Thoracic aorta (tissue), 2 donors: Measurements from ENCODE around the gene TNS3. TPM values are rescaled to one million over a fixed set of nuclear protein-coding genes. Genes with fewer than 3 reads are reported as not detected.

Experiments
- ATAC-seq: fragments of 150-250 bp; one replicate; pipeline ENCODE4 v1.8.0; 2017; ENCODE audit warnings: low read depth; ENCODE audit not compliant: insufficient number of reproducible peaks, low FRiP score
- DNase-seq: peaks from one replicate; pipeline ENCODE4 v3.0.0-alpha.2; 2020; ENCODE audit warnings: low spot score
- H3K27ac ChIP-seq, 2 donors: fragments of 200-600 bp; sonication (generic); 1 replicate in 1 of 2; 2 replicates in 1 of 2; pipeline ENCODE4 v1.5.1; 2016; ENCODE audit warnings: mild to moderate bottlenecking in 2 of 2, moderate library complexity in 2 of 2
- H3K27me3 ChIP-seq: fragments of 200-600 bp; sonication (generic); replicated peaks from 2 replicates; pipeline ENCODE4 v1.6.0; 2016; ENCODE audit warnings: mild to moderate bottlenecking; ENCODE audit not compliant: insufficient read depth
- H3K36me3 ChIP-seq: fragments of 200-600 bp; sonication (generic); one replicate; pipeline ENCODE4 v1.5.1; 2016
- H3K4me1 ChIP-seq, 2 donors: fragments of 200-600 bp; sonication (generic); 1 replicate in 1 of 2; 2 replicates in 1 of 2; pipeline versions ENCODE4 v1.5.1 to v1.6.0; 2016; ENCODE audit warnings: low read depth in 2 of 2, mild to moderate bottlenecking in 1 of 2; ENCODE audit not compliant: control insufficient read depth in 1 of 2
- H3K4me3 ChIP-seq: fragments of 200-600 bp; sonication (generic); 2 replicates; pipeline ENCODE4 v1.5.1; 2016; ENCODE audit warnings: mild to moderate bottlenecking
- H3K9me3 ChIP-seq: fragments of 200-600 bp; sonication (generic); 2 replicates; pipeline ENCODE4 v1.5.1; 2016
- total RNA-seq, 2 donors: library from RNA; depleted of rRNA; stranded (reverse); fragments of >200 nt; gene quantifications; one replicate each; pipeline versions ENCODE4 v1.1.0 to v1.2.3, GENCODE V29; 2016
- TF ChIP-seq, protein P1 (sequence below): fragments of 200-600 bp; sonication (generic); IDR thresholded peaks from one replicate; pipeline ENCODE4 v1.5.1; 2019; ENCODE audit warnings: antibody characterized with exemption

Gene TNS3
- total RNA-seq, 2 donors from 2014 or later = 138 to 151 TPM

DNA sequence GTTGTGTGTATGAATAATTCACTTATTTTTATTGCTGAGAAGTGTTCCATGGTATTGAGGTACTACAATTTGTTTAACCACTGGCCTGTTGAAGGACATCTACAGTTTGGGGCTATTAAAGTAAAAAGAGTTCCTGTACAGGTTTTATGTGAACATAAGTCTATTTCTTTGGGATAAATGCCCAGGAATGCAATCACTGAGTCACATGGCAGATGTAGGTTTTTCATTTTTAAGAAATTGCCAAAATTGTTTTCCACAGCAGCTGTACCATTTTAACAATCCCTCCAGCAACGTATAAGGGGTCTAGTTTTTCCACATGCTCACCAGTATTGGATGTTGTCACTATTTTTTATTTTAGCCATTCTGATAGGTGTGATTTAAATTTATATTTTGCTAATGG is 243.9 kb downstream of the TNS3 start:
- no peak overlapping the region for H3K27ac ChIP-seq
- no peaks in the 10 kb centered on the region for H3K27me3 ChIP-seq
- TF ChIP-seq, protein P1, sequence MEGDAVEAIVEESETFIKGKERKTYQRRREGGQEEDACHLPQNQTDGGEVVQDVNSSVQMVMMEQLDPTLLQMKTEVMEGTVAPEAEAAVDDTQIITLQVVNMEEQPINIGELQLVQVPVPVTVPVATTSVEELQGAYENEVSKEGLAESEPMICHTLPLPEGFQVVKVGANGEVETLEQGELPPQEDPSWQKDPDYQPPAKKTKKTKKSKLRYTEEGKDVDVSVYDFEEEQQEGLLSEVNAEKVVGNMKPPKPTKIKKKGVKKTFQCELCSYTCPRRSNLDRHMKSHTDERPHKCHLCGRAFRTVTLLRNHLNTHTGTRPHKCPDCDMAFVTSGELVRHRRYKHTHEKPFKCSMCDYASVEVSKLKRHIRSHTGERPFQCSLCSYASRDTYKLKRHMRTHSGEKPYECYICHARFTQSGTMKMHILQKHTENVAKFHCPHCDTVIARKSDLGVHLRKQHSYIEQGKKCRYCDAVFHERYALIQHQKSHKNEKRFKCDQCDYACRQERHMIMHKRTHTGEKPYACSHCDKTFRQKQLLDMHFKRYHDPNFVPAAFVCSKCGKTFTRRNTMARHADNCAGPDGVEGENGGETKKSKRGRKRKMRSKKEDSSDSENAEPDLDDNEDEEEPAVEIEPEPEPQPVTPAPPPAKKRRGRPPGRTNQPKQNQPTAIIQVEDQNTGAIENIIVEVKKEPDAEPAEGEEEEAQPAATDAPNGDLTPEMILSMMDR = no peak
- H3K4me1 ChIP-seq = peaks cover 5 to 36% of the 10 kb centered on the region in 2 donors
- no peak for ATAC-seq
- H3K36me3 ChIP-seq = no peaks in the 10 kb centered on the region
- no peak overlapping the region for H3K4me3 ChIP-seq
- no peaks in the 10 kb centered on the region for H3K9me3 ChIP-seq
- no peak for DNase-seq

DNA sequence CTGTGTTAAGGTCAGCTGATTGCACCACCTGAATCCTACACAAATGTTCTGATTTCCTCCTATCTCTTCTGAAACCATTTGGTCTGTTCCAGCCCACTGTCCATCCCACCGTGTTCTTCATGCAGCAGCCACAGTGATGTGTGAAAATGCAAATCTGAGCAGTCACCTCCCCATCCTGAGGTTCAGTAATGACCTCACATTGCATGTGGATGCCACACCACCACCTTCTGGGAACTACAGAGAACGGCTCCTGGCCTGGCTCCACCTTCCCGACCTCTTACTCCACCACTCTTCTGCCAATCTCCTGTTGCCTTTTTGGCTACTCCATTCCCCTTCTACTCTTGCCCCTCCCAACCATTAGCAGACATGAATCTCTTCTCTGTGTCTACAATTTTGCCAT is 244.4 kb downstream of the TNS3 start:
- Histone ChIP-seq H3K36me3 (no peaks in the 10 kb centered on the region), H3K9me3 (no peaks in the 10 kb centered on the region), H3K27me3 (no peaks in the 10 kb centered on the region), H3K4me1 (peaks cover 5 to 40% of the 10 kb centered on the region in 2 donors), H3K27ac (no peak overlapping the region), H3K4me3 (no peak overlapping the region)
- DNase-seq = no peak
- no peak for ATAC-seq
- TF ChIP-seq, protein P1 = no peak

DNA sequence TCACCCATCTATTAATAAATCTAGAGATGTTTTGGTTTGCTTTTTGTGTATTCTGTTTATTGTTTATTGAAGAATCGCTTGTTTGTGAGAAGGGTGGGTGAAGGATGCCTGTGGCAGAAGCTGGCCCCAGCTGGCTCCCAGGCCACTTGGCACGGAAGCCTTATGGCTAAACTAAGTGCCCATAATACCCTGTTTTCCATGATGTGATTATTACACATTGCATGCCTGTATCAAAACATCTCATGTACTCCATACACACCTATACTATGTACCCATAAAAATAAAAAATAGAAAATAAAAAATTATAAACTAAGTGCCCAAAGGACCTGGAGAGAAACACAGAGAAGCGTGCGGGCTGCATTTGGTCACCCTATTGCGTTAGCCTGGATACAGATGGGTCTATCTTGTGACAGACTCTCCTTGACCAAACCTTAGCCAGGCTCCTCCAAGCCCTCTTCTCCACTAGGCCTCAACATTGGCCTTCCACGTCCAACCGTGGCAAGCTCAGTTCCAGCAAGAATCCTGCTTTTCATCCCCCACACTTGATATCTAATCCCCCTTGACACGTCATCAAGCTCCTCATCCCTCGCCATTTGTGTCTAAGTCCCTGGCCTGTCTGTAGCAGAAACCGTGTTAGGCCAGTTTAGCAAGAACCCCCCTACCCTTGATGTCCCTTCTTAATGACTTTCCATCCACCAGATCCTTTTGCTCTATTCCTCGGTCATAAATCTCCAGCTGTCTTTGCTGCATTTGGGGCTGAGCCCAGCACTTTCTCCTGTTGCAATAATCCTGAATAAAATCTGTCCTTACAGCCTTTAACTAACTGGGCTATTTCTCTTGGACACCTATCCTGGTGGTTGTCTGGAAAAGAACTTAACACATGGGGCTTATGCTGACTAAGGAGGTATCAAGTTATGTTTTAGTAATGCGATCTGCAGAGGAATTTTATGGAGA is 245.2 kb downstream of the TNS3 start:
- Histone ChIP-seq H3K27ac (peak overlapping the region; percentile 28 to 60), H3K27me3 (no peaks in the 10 kb centered on the region), H3K4me1 (peaks cover 5 to 40% of the 10 kb centered on the region in 2 donors), H3K36me3 (no peaks in the 10 kb centered on the region), H3K4me3 (no peak overlapping the region), H3K9me3 (no peaks in the 10 kb centered on the region)
- ATAC-seq (no peak), DNase-seq (no peak)
- TF ChIP-seq, protein P1 = no peak

DNA sequence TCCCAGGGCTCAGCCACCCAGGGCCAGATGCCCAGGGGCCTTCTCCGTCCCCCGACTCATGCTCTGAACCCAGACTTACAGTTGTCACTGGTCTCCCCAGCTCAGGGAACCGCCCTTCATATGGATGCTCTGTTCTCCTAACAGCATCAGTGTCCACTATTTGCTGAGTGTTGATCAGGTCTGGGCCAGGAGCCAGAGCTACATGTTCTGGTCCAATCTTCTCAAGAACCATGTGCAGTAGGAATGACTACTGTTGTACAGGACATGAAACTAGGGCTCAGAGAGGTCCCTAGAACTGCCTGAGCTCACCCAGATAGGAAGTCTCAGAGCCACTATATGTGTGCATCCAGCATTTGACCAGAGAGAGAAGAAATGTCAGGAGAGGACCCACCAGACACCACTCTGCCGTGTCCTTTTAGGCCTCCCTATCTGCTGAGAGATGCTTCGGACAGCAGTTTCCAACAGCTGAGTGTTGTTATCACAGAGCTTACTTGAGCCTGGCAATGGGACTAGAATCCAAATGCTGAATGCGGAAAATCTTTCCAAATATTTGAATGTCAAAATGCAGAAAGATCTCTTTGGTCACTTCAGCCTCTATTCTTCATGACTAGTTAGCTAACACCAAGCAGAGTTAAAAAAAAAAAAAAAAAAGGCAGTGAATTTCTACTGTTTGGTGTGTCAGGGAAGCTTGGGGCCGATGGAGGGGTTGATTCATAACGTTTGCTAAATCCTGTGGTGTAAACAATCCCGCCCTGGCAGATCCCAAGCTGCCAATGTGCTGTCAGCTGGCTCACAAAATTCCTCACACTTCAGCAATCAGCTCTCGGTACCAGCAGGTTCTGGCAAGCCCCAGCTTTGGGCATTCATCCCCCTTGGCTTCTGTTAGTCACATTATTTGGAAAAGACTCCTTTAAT is 246.1 kb downstream of the TNS3 start:
- no peaks in the 10 kb centered on the region for H3K36me3 ChIP-seq
- DNase-seq (peak; percentile 66), ATAC-seq (peak; percentile 91)
- H3K4me1 ChIP-seq = peaks cover 5 to 40% of the 10 kb centered on the region in 2 donors
- TF ChIP-seq, protein P1 = no peak
- H3K4me3 ChIP-seq = no peak overlapping the region
- no peaks in the 10 kb centered on the region for H3K27me3 ChIP-seq
- no peaks in the 10 kb centered on the region for H3K9me3 ChIP-seq
- peak overlapping the region; percentile 60 to 71 for H3K27ac ChIP-seq

DNA sequence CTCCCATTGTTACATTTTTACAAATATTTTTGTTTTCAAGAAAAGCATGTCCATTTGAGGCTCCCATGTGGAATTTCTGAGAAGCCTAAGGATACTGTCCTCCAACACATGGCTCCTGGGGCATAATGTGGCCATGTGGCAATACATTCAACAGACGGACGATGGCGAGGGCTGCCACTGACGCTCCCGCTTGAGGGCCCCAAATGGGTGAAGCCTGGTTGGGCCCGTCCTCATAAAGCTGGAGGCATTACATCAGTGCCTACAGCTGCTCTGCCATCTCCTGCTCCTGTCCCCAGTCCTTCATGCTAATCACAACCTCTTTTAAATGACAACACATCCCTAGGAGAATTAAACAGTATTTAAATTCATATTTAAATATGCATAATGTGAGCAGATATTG is 246.8 kb downstream of the TNS3 start:
- H3K27ac ChIP-seq = peak overlapping the region; percentile 60 to 71
- H3K36me3 ChIP-seq = no peaks in the 10 kb centered on the region
- no peak overlapping the region for H3K4me3 ChIP-seq
- no peaks in the 10 kb centered on the region for H3K27me3 ChIP-seq
- H3K9me3 ChIP-seq = no peaks in the 10 kb centered on the region
- ATAC-seq (no peak), DNase-seq (no peak)
- H3K4me1 ChIP-seq = peaks cover 5 to 40% of the 10 kb centered on the region in 2 donors
- TF ChIP-seq, protein P1 = no peak
